GM23248 (cell line): ENCODE data around the gene GRIN2C. TPM values are rescaled to one million over a fixed set of nuclear protein-coding genes. Genes with fewer than 3 reads are reported as not detected.

ENCODE experiments used
- DNase-seq: peaks from one replicate; pipeline ENCODE4 v3.0.0-alpha.2; 2015
- H2AFZ ChIP-seq: fragments of 200-600 bp; sonication (generic); 2 replicates; pipeline ENCODE4 v1.6.1; 2016; ENCODE audit warnings: antibody characterized with exemption
- H3F3A ChIP-seq: fragments of 200-600 bp; sonication (generic); 2 replicates; pipeline ENCODE4 v1.6.1; 2016; ENCODE audit warnings: mild to moderate bottlenecking, antibody characterized with exemption, mixed run types; ENCODE audit not compliant: insufficient read depth
- H3K27ac ChIP-seq: fragments of 200-600 bp; sonication (generic); 2 replicates; pipeline ENCODE4 v1.5.1; 2016; ENCODE audit warnings: mild to moderate bottlenecking
- H3K27me3 ChIP-seq: fragments of 200-600 bp; sonication (generic); replicated peaks from 2 replicates; pipeline ENCODE4 v1.6.1; 2016; ENCODE audit warnings: mild to moderate bottlenecking; ENCODE audit not compliant: insufficient read depth
- H3K36me3 ChIP-seq: fragments of 200-600 bp; sonication (generic); 2 replicates; pipeline ENCODE4 v1.6.1; 2016; ENCODE audit warnings: low read depth, mild to moderate bottlenecking
- H3K4me1 ChIP-seq: fragments of 200-600 bp; sonication (generic); 2 replicates; pipeline ENCODE4 v1.6.1; 2016; ENCODE audit warnings: mild to moderate bottlenecking; ENCODE audit not compliant: insufficient read depth
- H3K4me2 ChIP-seq: fragments of 200-600 bp; sonication (generic); one replicate; pipeline ENCODE4 v1.6.1; 2016; ENCODE audit warnings: mild to moderate bottlenecking; ENCODE audit not compliant: unreplicated experiment
- H3K4me3 ChIP-seq: fragments of 200-600 bp; sonication (generic); 2 replicates; pipeline ENCODE4 v1.5.1; 2016; ENCODE audit warnings: mild to moderate bottlenecking
- H3K79me2 ChIP-seq: fragments of 200-600 bp; sonication (generic); 2 replicates; pipeline ENCODE4 v1.6.1; 2016; ENCODE audit warnings: mild to moderate bottlenecking; ENCODE audit not compliant: insufficient read depth
- H3K9ac ChIP-seq: fragments of 200-600 bp; sonication (generic); 2 replicates; pipeline ENCODE4 v1.6.1; 2016; ENCODE audit warnings: mild to moderate bottlenecking
- H3K9me2 ChIP-seq: fragments of 200-600 bp; sonication (generic); 2 replicates; pipeline ENCODE4 v1.6.1; 2016; ENCODE audit warnings: mixed run types, mild to moderate bottlenecking, moderate library complexity; ENCODE audit not compliant: insufficient read depth
- H3K9me3 ChIP-seq: fragments of 200-600 bp; sonication (generic); one replicate; pipeline ENCODE4 v1.6.1; 2017; ENCODE audit warnings: low read depth
- H4K20me1 ChIP-seq: fragments of 200-600 bp; sonication (generic); 2 replicates; pipeline ENCODE4 v1.6.0; 2016; ENCODE audit not compliant: insufficient read depth
- EZH2 ChIP-seq: fragments of 200-600 bp; sonication (generic); IDR thresholded peaks from 2 replicates; pipeline ENCODE4 v1.6.1; 2018; ENCODE audit warnings: antibody characterized with exemption, mild to moderate bottlenecking; ENCODE audit not compliant: insufficient read depth, poor library complexity, severe bottlenecking
- EZH2phosphoT487 ChIP-seq: fragments of 200-600 bp; sonication (generic); IDR thresholded peaks from 2 replicates; pipeline ENCODE4 v1.6.1; 2018; ENCODE audit warnings: antibody characterized with exemption, moderate library complexity, mild to moderate bottlenecking, low read depth; ENCODE audit not compliant: insufficient read depth
- WGBS, 2 experiments: methylation state at CpG; one replicate each; pipeline ENCODE4 v1.1.6; 2015 to 2017; ENCODE audit warnings: low lambda C conversion rate in 2 of 2, low coverage in 1 of 2; ENCODE audit errors: missing lambda C conversion rate in 2 of 2; 5-methylcytosine and 5-hydroxymethylcytosine counted together
- in situ Hi-C: fragments of 300-500 bp; cut with MboI; formaldehyde crosslinking; loops from 2 replicates; pipeline ENCODE4 v1.15.0; 2020
- polyA plus RNA-seq: library from polyadenylated mRNA; unstranded; fragments of >200 nt; fragmentation: Nextera tagmentation; extraction: Ambion mirVana; gene quantifications from 2 replicates; pipeline ENCODE4 v1.2.1, GENCODE V29; 2016
- total RNA-seq: library from RNA; depleted of rRNA; stranded (reverse); fragments of >200 nt; shearing (Covaris generic); gene quantifications from 2 replicates; pipeline ENCODE4 v1.2.3, GENCODE V29; 2014

Gene GRIN2C
- total and polyA plus RNA-seq, 2 experiments from 2014 or later: not detected

- Histone ChIP-seq H2AFZ (no peak overlapping the region), H3K27ac (no peak overlapping the region), H3K4me3 (no peak overlapping the region), H3K9ac (no peak overlapping the region), H4K20me1 (no peaks in the 10 kb centered on the region), H3K27me3 (no peaks in the 10 kb centered on the region), H3K4me1 (peaks cover 9% of the 10 kb centered on the region), H3K4me2 (no peak overlapping the region), H3K36me3 (no peaks in the 10 kb centered on the region), H3K9me2 (no peaks in the 10 kb centered on the region), H3K9me3 (no peaks in the 10 kb centered on the region), H3F3A (no peaks in the 10 kb centered on the region), H3K79me2 (no peaks in the 10 kb centered on the region)
- 87 to 91% methylated on average over 9 of the region's 9 CpGs for WGBS, 2 experiments
- DNase-seq: no peak
- in situ Hi-C loops: no loop called here
- TF ChIP-seq EZH2 (no peak), EZH2phosphoT487 (no peak)
These were observed 27.3 kb downstream of the GRIN2C start for GRCh38 chr17:74832421-74832820.

DNA sequence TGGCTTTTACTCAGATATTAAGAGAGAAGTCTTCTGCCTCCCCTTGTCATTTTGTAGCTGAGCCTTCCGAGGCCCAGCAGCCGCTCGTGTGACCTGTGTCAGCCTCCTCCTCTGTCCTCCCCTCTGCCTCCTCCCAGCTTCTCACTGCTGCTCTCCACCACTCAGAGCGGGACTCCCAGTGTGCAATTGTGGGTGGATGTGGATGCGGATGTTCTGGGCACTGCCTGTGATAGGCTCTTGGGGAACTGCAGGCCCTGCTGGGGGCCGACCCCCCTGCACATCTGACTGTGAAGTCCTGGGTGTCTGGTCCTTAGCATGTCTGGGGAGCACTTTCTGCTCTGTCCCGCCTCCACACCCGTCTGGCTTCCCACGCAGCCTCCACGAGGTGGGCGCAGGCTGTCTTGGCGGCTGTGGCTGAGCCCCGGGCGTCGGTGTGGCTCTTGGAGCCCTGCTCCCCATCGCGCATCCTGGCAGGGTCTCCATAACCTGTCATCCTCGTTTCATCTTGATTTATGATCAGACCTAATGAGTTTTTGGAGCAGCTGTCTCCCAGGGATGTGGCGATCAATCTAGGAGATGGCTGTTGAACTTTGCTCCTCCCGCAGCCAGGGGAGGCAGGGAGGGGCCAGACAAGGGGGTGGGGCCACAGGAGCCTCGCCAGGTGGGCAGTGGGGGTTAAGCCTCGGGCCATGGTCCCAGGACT is 28.1 kb downstream of the GRIN2C start:
- Histone ChIP-seq H4K20me1 (no peaks in the 10 kb centered on the region), H3K4me1 (peaks cover 9% of the 10 kb centered on the region), H2AFZ (no peak overlapping the region), H3F3A (no peaks in the 10 kb centered on the region), H3K9me2 (no peaks in the 10 kb centered on the region), H3K9me3 (no peaks in the 10 kb centered on the region), H3K27ac (no peak overlapping the region), H3K9ac (no peak overlapping the region), H3K79me2 (no peaks in the 10 kb centered on the region), H3K36me3 (no peaks in the 10 kb centered on the region), H3K27me3 (no peaks in the 10 kb centered on the region), H3K4me2 (no peak overlapping the region), H3K4me3 (no peak overlapping the region)
- TF ChIP-seq EZH2 (no peak), EZH2phosphoT487 (no peak)
- WGBS, 2 experiments: 81 to 87% methylated on average over 20 to 22 of the region's 22 CpGs
- no peak for DNase-seq
- in situ Hi-C loops: no loop called here

- Histone ChIP-seq H3K9me3 (no peaks in the 10 kb centered on the region), H3K4me2 (no peak overlapping the region), H3K9me2 (no peaks in the 10 kb centered on the region), H3K9ac (no peak overlapping the region), H3K79me2 (no peaks in the 10 kb centered on the region), H3F3A (no peaks in the 10 kb centered on the region), H3K27me3 (no peaks in the 10 kb centered on the region), H3K36me3 (no peaks in the 10 kb centered on the region), H3K4me3 (no peak overlapping the region), H3K27ac (no peak overlapping the region), H3K4me1 (peaks cover 9% of the 10 kb centered on the region), H2AFZ (no peak overlapping the region), H4K20me1 (no peaks in the 10 kb centered on the region)
- DNase-seq: no peak
- 87 to 93% methylated on average over 18 to 19 of the region's 19 CpGs for WGBS, 2 experiments
- in situ Hi-C loops: no loop called here
- no peak for TF ChIP-seq EZH2phosphoT487
- no peak for TF ChIP-seq EZH2
These were observed 28.8 kb downstream of the GRIN2C start for GRCh38 chr17:74830861-74831260.

- Histone ChIP-seq H2AFZ (no peak overlapping the region), H3K9me3 (no peaks in the 10 kb centered on the region), H3K4me2 (no peak overlapping the region), H3K4me1 (no peaks in the 10 kb centered on the region), H3F3A (no peaks in the 10 kb centered on the region), H3K9ac (no peak overlapping the region), H3K4me3 (no peak overlapping the region), H3K9me2 (no peaks in the 10 kb centered on the region), H3K27ac (no peak overlapping the region), H4K20me1 (no peaks in the 10 kb centered on the region), H3K36me3 (no peaks in the 10 kb centered on the region), H3K27me3 (no peaks in the 10 kb centered on the region), H3K79me2 (no peaks in the 10 kb centered on the region)
- TF ChIP-seq EZH2: no peak
- no peak for TF ChIP-seq EZH2phosphoT487
- in situ Hi-C loops: no loop called here
- WGBS, 2 experiments: 96 to 98% methylated on average over 11 of the region's 11 CpGs
- no peak for DNase-seq
These were observed 31.9 kb downstream of the GRIN2C start for GRCh38 chr17:74827800-74828199.
